H1 (cell line): Measurements from ENCODE around the gene NDUFB1. TPM values are rescaled to one million over a fixed set of nuclear protein-coding genes. Genes with fewer than 3 reads are reported as not detected.

ENCODE experiments used
- CTCF ChIA-PET: fragments of 300-600 bp; sonication (Branson Sonifier 250); formaldehyde crosslinking; loops from one replicate; lab custom pipeline; 2021; ENCODE audit not compliant: partially characterized antibody; lab: Charles Lee
- POLR2A ChIA-PET: fragments of 300-600 bp; sonication (Branson Sonifier 250); formaldehyde crosslinking; loops from one replicate; lab custom pipeline; 2021; ENCODE audit warnings: inconsistent platforms; ENCODE audit not compliant: partially characterized antibody; lab: Charles Lee
- DNase-seq, 2 experiments: peaks; one replicate each; pipeline versions ENCODE4 v3.0.0 to v3.0.0-alpha.2; 2010 to 2022; ENCODE audit warnings: low spot score in 2 of 2, low read depth in 1 of 2, mixed read lengths in 1 of 2
- FAIRE-seq: peaks from 2 replicates; lab custom pipeline; 2011; peaks lifted over from hg19 to GRCh38; lab: Jason Lieb, UNC
- H2AFZ ChIP-seq: 2 replicates; pipeline ENCODE4 v1.8.1; 2012; ENCODE audit warnings: low read length, inconsistent platforms
- H2AK5ac ChIP-seq: 2 replicates; pipeline ENCODE4 v1.6.1; 2013; ENCODE audit warnings: low read depth, low read length
- H2BK120ac ChIP-seq: replicated peaks from 2 replicates; pipeline ENCODE3; 2013; ENCODE audit warnings: low read depth, low read length, inconsistent platforms
- H2BK12ac ChIP-seq: 2 replicates; pipeline ENCODE4 v1.6.1; 2013; ENCODE audit warnings: low read depth, low read length
- H2BK15ac ChIP-seq: 2 replicates; pipeline ENCODE4 v1.6.1; 2013; ENCODE audit warnings: low read length
- H2BK20ac ChIP-seq: 2 replicates; pipeline ENCODE4 v1.6.1; 2013; ENCODE audit warnings: low read length
- H2BK5ac ChIP-seq: 2 replicates; pipeline ENCODE4 v1.6.1; 2013; ENCODE audit warnings: low read depth, low read length
- H3K14ac ChIP-seq: 2 replicates; pipeline ENCODE4 v1.6.1; 2013; ENCODE audit warnings: inconsistent platforms; ENCODE audit not compliant: insufficient read length
- H3K18ac ChIP-seq: 2 replicates; pipeline ENCODE4 v1.6.1; 2013; ENCODE audit warnings: low read length; ENCODE audit errors: extremely low read depth
- H3K23ac ChIP-seq: 2 replicates; pipeline ENCODE4 v1.6.1; 2013; ENCODE audit warnings: inconsistent platforms; ENCODE audit not compliant: insufficient read length
- H3K23me2 ChIP-seq: 2 replicates; pipeline ENCODE4 v1.6.1; 2013; ENCODE audit warnings: low read depth, low read length
- H3K27ac ChIP-seq: 2 replicates; pipeline ENCODE4 v1.6.1; 2011; ENCODE audit warnings: low read depth, low read length, inconsistent platforms
- H3K27me3 ChIP-seq, 4 experiments: replicated peaks in 1 of 4; 1 replicate in 1 of 4; 2 replicates in 3 of 4; pipeline versions ENCODE4 v1.6.1 to v1.8.1; 2011 to 2013; ENCODE audit warnings: low read length in 3 of 4, mild to moderate bottlenecking in 3 of 4, inconsistent platforms in 2 of 4, mixed read lengths in 2 of 4, moderate library complexity in 1 of 4; ENCODE audit not compliant: control insufficient read depth in 3 of 4, insufficient read depth in 3 of 4; ENCODE audit errors: extremely low read depth in 1 of 4
- H3K36me3 ChIP-seq, 4 experiments: 2 replicates each; pipeline versions ENCODE4 v1.6.1 to v1.8.1; 2011 to 2013; ENCODE audit warnings: mild to moderate bottlenecking in 4 of 4, low read length in 3 of 4, moderate library complexity in 2 of 4, control low read depth in 1 of 4, inconsistent platforms in 1 of 4; ENCODE audit not compliant: insufficient read depth in 4 of 4, control insufficient read depth in 2 of 4
- H3K4ac ChIP-seq: replicated peaks from 2 replicates; pipeline ENCODE3; 2013; ENCODE audit warnings: low read length, low read depth, mixed read lengths, inconsistent platforms; ENCODE audit not compliant: insufficient read length
- H3K4me1 ChIP-seq, 4 experiments: replicated peaks in 1 of 4; 1 replicate in 1 of 4; 2 replicates in 3 of 4; pipeline versions ENCODE4 v1.6.1 to v1.8.1; 2011 to 2013; ENCODE audit warnings: low read length in 3 of 4, inconsistent platforms in 2 of 4, mixed read lengths in 1 of 4; ENCODE audit not compliant: insufficient read depth in 4 of 4, control insufficient read depth in 3 of 4
- H3K4me2 ChIP-seq, 2 experiments: 2 replicates each; pipeline versions ENCODE4 v1.6.1 to v1.8.1; 2011 to 2013; ENCODE audit warnings: low read depth in 2 of 2, low read length in 2 of 2, control low read depth in 1 of 2, inconsistent platforms in 1 of 2, mild to moderate bottlenecking in 1 of 2; ENCODE audit not compliant: insufficient read depth in 1 of 2
- H3K4me3 ChIP-seq, 4 experiments: fragments of 200-600, 300-600 bp in 1 of 4; sonication (generic), shearing (Covaris generic), sonication (Bioruptor Twin) in 1 of 4; 2 replicates each; pipeline versions ENCODE4 v1.5.1 to v1.8.1; 2011 to 2016; ENCODE audit warnings: low read length in 4 of 4, low read depth in 3 of 4, control low read depth in 2 of 4, inconsistent platforms in 2 of 4, mild to moderate bottlenecking in 2 of 4, mixed read lengths in 1 of 4, moderate library complexity in 1 of 4; ENCODE audit not compliant: insufficient read depth in 2 of 4; ENCODE audit errors: extremely low read depth in 1 of 4
- H3K56ac ChIP-seq: replicated peaks from 2 replicates; pipeline ENCODE3; 2013; ENCODE audit warnings: low read depth, mild to moderate bottlenecking, mixed read lengths, low read length, inconsistent platforms; ENCODE audit not compliant: insufficient read length
- H3K79me1 ChIP-seq: 2 replicates; pipeline ENCODE4 v1.6.1; 2013; ENCODE audit warnings: low read depth, low read length, control low read depth
- H3K79me2 ChIP-seq, 2 experiments: 2 replicates each; pipeline versions ENCODE4 v1.6.1 to v1.8.1; 2012 to 2013; ENCODE audit warnings: low read length in 2 of 2, mild to moderate bottlenecking in 2 of 2, inconsistent platforms in 1 of 2; ENCODE audit not compliant: insufficient read depth in 2 of 2, control insufficient read depth in 1 of 2
- H3K9ac ChIP-seq, 4 experiments: replicated peaks in 1 of 4; 1 replicate in 1 of 4; 2 replicates in 3 of 4; pipeline versions ENCODE4 v1.6.1 to v1.8.1; 2011 to 2013; ENCODE audit warnings: low read depth in 3 of 4, low read length in 3 of 4, control low read depth in 2 of 4, mild to moderate bottlenecking in 2 of 4, moderate library complexity in 2 of 4, inconsistent platforms in 1 of 4; ENCODE audit errors: extremely low read depth in 1 of 4
- H3K9me3 ChIP-seq, 2 experiments: 2 replicates each; pipeline versions ENCODE4 v1.6.1 to v1.8.1; 2012 to 2013; ENCODE audit warnings: mild to moderate bottlenecking in 2 of 2, moderate library complexity in 2 of 2, control low read depth in 1 of 2, inconsistent platforms in 1 of 2, low read depth in 1 of 2, low read length in 1 of 2, mixed read lengths in 1 of 2; ENCODE audit not compliant: insufficient read depth in 2 of 2
- H4K20me1 ChIP-seq, 2 experiments: replicated peaks in 1 of 2; 2 replicates each; pipeline versions ENCODE3 to v1.8.1; 2011 to 2013; ENCODE audit warnings: inconsistent platforms in 2 of 2, low read length in 2 of 2, mild to moderate bottlenecking in 1 of 2; ENCODE audit not compliant: insufficient read depth in 2 of 2, control insufficient read depth in 1 of 2
- H4K5ac ChIP-seq: 2 replicates; pipeline ENCODE4 v1.6.1; 2013; ENCODE audit warnings: low read length, low read depth, mixed read lengths, inconsistent platforms; ENCODE audit not compliant: insufficient read length
- H4K8ac ChIP-seq: 2 replicates; pipeline ENCODE4 v1.8.0; 2013; ENCODE audit warnings: mild to moderate bottlenecking, moderate library complexity, low read length, inconsistent platforms; ENCODE audit not compliant: insufficient read depth; ENCODE audit errors: extremely low read depth
- H4K91ac ChIP-seq: replicated peaks from 2 replicates; pipeline ENCODE3; 2013; ENCODE audit warnings: low read length, mixed read lengths, inconsistent platforms; ENCODE audit not compliant: insufficient read length
- CHD1 ChIP-seq: IDR thresholded peaks from 2 replicates; pipeline ENCODE4 v1.6.1; 2012; ENCODE audit warnings: low read depth, low read length, improper control_type of control experiment
- WGBS, 2 experiments: shearing (Covaris generic) in 1 of 2; methylation state at CpG; one replicate each; pipeline versions ENCODE4 v1.1.6 to v1.1.7; 2013 to 2015; ENCODE audit warnings: low lambda C conversion rate in 2 of 2, mixed read lengths in 2 of 2, inconsistent platforms in 1 of 2, low coverage in 1 of 2, missing lambda C conversion rate in 1 of 2; ENCODE audit not compliant: insufficient replicate concordance in 2 of 2, insufficient coverage in 1 of 2, insufficient read length in 1 of 2; ENCODE audit errors: extremely low coverage in 1 of 2, missing lambda C conversion rate in 1 of 2; 5-methylcytosine and 5-hydroxymethylcytosine counted together
- polyA plus RNA-seq, 7 experiments: library from polyadenylated mRNA; depleted of rRNA in 3 of 7; stranded (reverse) in 5 of 7; unstranded in 2 of 7; fragments of >200 nt in 5 of 7; fragments of 200-250 nt in 2 of 7; gene quantifications; 1 replicate in 5 of 7; 2 replicates in 1 of 7; 4 replicates in 1 of 7; pipeline versions ENCODE4 v1.2.1 to v1.2.3, GENCODE V29; 2011 to 2013; ENCODE audit warnings: missing spikeins in 2 of 7, mixed read lengths in 2 of 7
- total RNA-seq: library from RNA; stranded (reverse); fragmentation: NEBNext Ultra II Directional; extraction: Animal tissue kit (Norgen Biotek cat#: 25700); gene quantifications from 2 replicates; pipeline ENCODE4 v1.2.1, GENCODE V29; 2021

Gene NDUFB1
- total and polyA plus RNA-seq, 2 of the 8 experiments (the other 6 are each of a cell fraction or from before 2014, with no cell fraction given), result 124 to 271 TPM

GRCh38 chr14:92154283-92154942 lies 32.9 kb upstream of the NDUFB1 start:
- FAIRE-seq, result no peak
- H2AFZ ChIP-seq, result no peak overlapping the region
- H2BK120ac ChIP-seq, result no peak overlapping the region
- no peaks in the 10 kb centered on the region for H3K9me3 ChIP-seq
- H3K79me2 ChIP-seq, result no peaks in the 10 kb centered on the region
- H3K9ac ChIP-seq, result no peak overlapping the region
- no peak for DNase-seq
- H3K36me3 ChIP-seq, result peaks cover 20 to 57% (median 33%) of the 10 kb centered on the region in 4 experiments
- H3K27ac ChIP-seq, result no peak overlapping the region
- H3K23me2 ChIP-seq, result no peaks in the 10 kb centered on the region
- no peak overlapping the region for H2BK15ac ChIP-seq
- TF ChIP-seq CHD1, result no peak
- H3K27me3 ChIP-seq, result no peaks in the 10 kb centered on the region
- ChIA-PET CTCF (interaction anchor here (0.7 to 1.3 kb wide), 3 partner anchors 25 to 867 kb away, joined by 3 to 4 read pairs (median 3); no protein-coding TSS in a partner anchor), POLR2A (interaction anchor here (0.7 to 1.1 kb wide), 2 partner anchors 33 to 47 kb away, joined by 3 to 4 read pairs; partner anchors contain the start of genes CPSF2 and NDUFB1)
- H4K91ac ChIP-seq, result no peak overlapping the region
- no peak overlapping the region for H3K56ac ChIP-seq
- H3K4me2 ChIP-seq, result no peak overlapping the region
- no peak overlapping the region for H3K18ac ChIP-seq
- H2AK5ac ChIP-seq, result no peak overlapping the region
- H3K4me3 ChIP-seq, result no peak overlapping the region
- no peak overlapping the region for H4K5ac ChIP-seq
- H2BK5ac ChIP-seq, result no peak overlapping the region
- H3K79me1 ChIP-seq, result no peaks in the 10 kb centered on the region
- H3K4ac ChIP-seq, result no peak overlapping the region
- WGBS, 2 experiments, result 84% methylated on average over 3 of the region's 3 CpGs; no CpG with 5 or more reads in 1 of the 2 experiments
- no peak overlapping the region for H3K14ac ChIP-seq
- H4K8ac ChIP-seq, result no peak overlapping the region
- H2BK20ac ChIP-seq, result no peak overlapping the region
- no peaks in the 10 kb centered on the region for H4K20me1 ChIP-seq
- H3K4me1 ChIP-seq, result no peaks in the 10 kb centered on the region
- H2BK12ac ChIP-seq, result no peak overlapping the region
- H3K23ac ChIP-seq, result no peak overlapping the region
